GM19395 (cell line): ENCODE results near the gene CLCN5.
"Not testable (repeated sequence)": the region's sequence is repeated elsewhere in the genome, so short reads cannot be mapped to it uniquely, and the experiment has no call there.

Experiments used
- ATAC-seq: cut with Tn5 transposase; IDR thresholded peaks from one replicate; pipeline ENCODE4 v1.9.1; 2021; ENCODE audit warnings: mild to moderate bottlenecking, moderate library complexity; ENCODE audit not compliant: unreplicated experiment

The CLCN5 gene

GRCh38 chrX:49995107-49995731, 72.8 kb downstream of the CLCN5 start:
- ATAC-seq, result no peak

DNA sequence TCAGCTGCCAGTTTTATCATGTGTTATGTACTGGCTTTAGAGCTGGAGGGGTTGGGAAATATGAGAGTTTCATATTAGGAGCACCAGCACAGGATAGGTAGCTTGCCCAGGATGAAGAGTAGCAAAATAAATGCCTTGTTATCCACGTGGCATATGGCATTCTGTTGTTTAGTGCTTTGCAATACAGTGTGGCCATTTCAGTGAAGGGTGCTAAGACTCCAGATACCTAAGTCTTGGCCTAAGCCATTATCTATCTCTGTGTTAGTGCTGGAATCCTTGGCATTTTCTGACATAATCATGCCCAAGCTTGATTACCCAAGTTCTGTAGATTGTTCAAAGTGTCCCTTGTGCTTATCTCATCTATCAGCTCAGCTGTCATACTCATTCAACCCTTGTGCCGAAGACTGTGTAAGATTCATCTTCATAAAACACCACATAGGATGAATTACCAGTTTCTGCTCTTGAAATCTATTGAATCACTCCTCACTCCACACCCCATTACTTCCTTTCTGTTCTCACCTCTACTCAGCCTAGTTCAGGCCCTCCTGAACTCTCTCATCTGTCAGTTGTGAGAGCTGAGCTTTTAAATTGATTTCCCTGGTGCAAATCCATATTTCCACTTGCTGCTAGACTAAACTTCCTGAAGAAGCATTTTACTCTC, 73.5 kb downstream of the CLCN5 start:
- no peak for ATAC-seq

DNA sequence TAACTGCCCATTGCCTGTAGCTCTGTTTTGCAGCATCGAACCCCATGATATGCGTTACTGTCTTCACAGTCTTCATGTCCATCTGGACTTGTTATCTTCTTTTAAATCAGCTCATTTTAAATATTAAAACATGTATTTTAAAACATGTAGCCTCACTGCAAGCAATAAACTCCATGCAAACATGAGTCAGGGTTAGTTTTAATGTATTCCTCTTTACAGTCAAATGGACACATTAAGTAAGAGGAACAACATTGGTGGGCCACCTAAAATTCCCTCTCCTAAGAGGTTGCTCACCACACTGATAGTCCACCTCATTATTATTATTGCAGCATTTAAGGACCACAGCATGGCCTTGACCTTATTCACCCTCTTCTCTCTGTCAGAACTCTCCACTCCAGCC, 74.1 kb downstream of the CLCN5 start:
- ATAC-seq, result no peak

DNA sequence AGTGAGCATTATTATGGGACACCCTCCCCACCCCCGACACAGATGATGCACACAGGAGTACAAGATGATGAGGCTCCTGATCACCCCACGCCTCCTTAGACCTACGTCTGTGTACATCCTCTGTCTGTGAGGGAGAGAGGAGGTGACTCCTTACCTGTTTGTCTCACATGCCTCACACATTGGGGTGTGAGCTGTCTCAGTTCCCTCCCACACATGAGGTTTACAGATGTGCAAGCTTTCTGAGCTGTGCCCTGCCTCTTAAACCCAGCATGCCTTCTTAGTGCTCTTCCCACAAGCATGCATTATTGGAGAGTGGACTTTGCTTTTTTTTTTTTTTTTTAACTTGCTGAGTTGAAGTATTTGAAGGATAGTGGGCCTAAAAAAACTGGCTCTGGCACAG, 76.7 kb downstream of the CLCN5 start:
- no peak for ATAC-seq

DNA sequence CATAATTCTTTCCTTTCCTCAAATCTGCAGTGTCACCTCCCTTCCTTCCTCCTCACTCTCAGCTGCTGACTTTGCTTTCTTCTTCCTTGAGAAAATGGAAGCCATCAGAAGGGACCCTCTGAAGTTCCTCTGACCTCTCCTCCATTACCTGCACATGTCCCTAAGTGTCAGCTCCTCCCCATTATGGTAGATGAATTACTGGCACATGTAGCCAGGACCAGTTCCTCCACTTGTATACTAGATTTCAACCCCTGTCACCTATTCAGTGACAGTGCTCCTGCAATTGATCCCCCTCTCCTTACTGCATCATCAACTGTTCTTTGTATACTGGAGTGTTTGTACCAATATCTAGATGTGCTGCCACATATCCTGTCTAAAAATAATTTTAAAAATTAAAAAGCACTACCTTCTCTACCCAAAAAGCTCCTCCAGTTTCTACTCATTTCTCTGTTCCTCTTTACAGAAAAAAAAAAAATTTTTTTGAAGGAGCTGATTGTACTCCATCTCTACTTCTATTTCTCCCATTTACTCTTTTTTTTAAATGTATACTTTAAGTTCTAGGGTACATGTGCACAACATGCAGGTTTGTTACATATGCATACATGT, 78.6 kb downstream of the CLCN5 start:
- no peak for ATAC-seq

DNA sequence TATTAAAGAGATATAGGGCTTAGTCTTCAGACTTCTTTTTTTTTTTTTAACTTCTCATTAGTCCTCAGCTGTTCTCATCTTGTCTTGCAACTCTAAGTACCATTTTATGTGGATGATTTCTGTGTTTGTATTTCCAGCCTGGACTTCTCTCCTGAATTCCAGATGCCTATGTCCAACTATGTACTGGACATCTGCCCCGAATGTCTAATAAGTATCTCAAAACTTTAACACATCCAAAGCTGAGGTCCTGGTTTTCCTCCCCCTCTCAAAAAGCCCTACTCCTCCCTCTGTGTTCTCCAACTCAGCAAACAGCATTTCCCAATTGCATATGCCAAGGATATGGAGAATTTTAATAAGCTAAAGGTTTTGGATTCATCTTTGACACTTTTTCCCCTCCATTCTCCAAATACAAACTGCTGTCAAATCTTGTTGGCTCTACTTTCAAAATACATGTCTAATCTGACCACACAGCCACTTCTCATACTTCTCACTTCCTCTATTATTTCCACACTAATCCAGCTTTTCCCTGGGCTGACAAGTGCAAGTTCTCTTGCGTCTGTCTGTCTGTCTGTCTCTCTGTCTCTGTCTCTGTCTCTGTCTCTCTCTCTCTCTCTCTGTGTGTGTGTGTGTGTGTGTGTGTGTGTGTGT, 79.8 kb downstream of the CLCN5 start:
- peak; percentile 66 for ATAC-seq

- no peak for ATAC-seq
These were observed 81.1 kb downstream of the CLCN5 start for GRCh38 chrX:50003467-50003866.

GRCh38 chrX:50003927-50004326, 81.5 kb downstream of the CLCN5 start:
- no peak for ATAC-seq

- ATAC-seq, result not testable (repeated sequence)
These were observed 103.2 kb downstream of the CLCN5 start for GRCh38 chrX:50025591-50025990.

GRCh38 chrX:50035126-50035525, 112.7 kb downstream of the CLCN5 start:
- ATAC-seq, result no peak

DNA sequence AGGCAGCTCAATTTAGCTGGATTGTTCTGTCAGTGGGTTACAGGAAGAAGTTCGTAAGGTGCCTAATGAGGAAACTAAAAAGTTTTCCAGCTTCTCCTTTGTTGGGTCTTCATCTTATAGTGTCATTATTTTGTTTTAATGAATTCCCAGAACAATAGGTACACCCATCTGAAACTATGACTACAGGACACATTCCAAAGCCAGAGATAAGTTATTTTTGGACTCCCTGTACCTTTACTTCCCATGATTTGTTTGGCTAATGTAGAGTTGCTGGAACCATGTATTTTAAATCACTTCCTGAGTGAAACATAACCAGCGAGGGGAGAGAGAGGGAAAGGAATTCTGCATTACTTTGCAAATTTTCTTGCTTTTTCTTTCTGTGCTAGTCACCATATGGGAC, 114.0 kb downstream of the CLCN5 start:
- ATAC-seq, result no peak

DNA sequence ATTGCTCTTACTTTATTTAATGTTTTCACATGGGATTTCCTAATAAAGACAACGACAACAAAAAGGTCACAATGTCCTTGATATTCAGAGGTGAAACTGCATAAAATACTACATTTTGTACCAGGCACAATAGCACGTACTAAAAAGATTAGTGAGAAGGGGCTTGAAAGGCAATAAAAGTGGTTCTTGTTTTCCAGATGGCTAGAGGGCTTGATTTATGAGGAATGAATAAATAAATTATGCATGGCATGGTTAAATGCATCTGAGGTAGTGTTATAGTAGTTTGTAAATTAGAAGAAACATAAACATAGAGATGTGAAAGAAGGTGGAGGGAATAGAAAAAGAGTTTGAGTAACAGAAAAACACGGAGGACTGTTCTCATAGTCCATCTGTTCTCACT, 123.4 kb downstream of the CLCN5 start:
- ATAC-seq, result no peak

DNA sequence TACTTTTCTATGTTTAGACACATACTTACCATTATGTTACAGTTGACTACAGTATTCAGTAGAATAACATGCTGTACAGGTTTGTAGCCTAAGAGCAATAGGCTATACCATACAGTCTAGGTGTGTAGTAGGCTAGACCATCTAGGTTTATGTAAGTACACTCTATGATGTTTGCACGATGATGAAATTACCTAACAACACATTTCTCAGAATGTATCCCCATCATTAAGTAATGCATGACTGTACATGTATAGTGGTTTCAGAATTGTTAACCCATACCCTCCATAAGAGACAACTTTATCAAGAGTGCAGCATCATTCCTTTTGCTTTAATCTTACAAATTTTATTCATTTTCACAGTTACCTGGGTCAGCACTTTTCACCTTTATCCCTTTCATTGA, 126.8 kb downstream of the CLCN5 start:
- no peak for ATAC-seq

GRCh38 chrX:50054147-50054546, 131.8 kb downstream of the CLCN5 start:
- ATAC-seq, result no peak

DNA sequence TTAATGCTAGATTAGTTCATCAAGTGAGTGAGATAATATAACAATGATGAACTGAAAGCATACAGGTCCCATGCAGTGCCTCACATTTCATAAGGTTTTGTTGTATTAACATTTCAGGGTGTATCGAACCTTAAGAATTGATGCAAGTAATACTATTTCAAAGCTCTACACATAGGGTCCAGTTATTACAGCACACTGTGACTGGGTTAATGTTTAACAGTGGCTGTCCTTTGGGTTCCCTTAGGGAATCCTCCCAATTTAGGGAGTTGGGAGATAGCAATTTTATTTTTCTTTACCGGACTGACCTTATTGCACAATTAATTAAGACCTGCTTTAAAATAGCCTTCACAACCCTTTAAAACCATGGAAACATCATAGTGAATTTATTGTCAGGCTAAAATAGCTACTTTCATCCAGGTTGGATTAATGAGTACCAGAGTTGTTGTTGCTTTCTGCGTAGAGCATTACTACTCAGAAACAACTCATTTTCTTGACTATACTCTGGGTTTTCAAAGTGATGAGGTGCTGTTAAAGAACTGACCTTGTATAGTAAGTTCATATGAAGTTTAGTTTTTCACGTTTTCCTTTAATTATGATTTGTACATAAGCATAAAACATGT, 144.0 kb downstream of the CLCN5 start:
- ATAC-seq, result no peak

GRCh38 chrX:50067435-50068284, 145.3 kb downstream of the CLCN5 start:
- no peak for ATAC-seq

- ATAC-seq, result no peak
These were observed 145.8 kb downstream of the CLCN5 start for GRCh38 chrX:50068285-50068563.

GRCh38 chrX:50068893-50069292, 146.5 kb downstream of the CLCN5 start:
- no peak for ATAC-seq

DNA sequence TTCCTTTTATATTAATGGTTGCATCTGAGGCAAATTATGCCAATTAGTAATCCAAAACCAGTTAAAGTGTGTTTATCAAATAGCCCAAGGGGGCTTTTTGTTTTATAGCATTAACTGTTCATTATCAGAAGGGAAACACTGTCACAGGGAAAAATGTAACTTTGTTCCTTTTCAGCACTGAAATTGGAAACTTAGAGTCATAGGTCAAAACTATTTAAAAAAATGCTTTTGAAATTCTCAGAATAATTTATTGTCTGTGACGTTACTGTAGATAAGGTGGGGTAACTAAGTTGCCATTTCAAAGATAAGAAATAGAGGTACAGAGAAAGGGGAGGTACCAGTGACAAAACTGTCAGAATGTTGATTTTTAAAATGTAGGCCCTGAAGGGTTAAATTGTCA, 149.1 kb downstream of the CLCN5 start:
- no peak for ATAC-seq

GRCh38 chrX:50072110-50072509, 149.7 kb downstream of the CLCN5 start:
- no peak for ATAC-seq

DNA sequence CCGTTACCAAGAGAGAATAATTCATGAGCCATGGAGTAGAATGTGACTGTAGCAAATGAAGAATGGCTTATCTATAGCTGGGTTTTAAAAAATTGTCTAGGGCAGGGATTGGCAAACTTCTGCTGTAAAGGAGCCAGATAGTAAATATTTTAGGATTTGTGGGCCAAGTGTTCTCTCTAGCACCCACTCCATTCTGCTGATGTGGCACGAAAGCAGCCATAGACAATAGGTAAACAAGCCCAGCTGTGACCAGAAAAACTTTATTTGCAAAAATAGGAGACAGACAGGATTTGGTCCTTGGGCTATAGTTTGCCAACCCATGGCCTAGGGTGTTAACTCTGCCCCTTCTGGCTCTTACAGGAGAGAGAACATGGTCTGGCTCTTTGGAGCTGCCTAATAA, 151.2 kb downstream of the CLCN5 start:
- ATAC-seq, result no peak
